HepG2 (cell line): ENCODE measurements around the gene EPHA2. TPM values are rescaled to one million over a fixed set of nuclear protein-coding genes. Genes with fewer than 3 reads are reported as not detected.

Experiments
- ATAC-seq: fragments of 200-7000 bp; cut with Tn5 transposase; 3 replicates; pipeline ENCODE4 v1.9.1; 2020; ENCODE audit warnings: mild to moderate bottlenecking, moderate library complexity
- BruUV-seq: library from RNA; stranded (reverse); fragments of 400-500 nt; replicated peaks from 2 replicates; lab custom pipeline; 2021; lab: Mats Ljungman, UMichigan
- CTCF ChIA-PET: fragments of 300-600 bp; formaldehyde crosslinking; extraction: SDS; loops from one replicate; lab custom pipeline; 2021; ENCODE audit warnings: low total read pairs, inconsistent platforms, low intra/inter-chr PET ratio; lab: Yijun Ruan, JAX
- POLR2A ChIA-PET: fragments of 350-600 bp; sonication (Branson Sonifier 250); formaldehyde crosslinking; loops from one replicate; lab custom pipeline; 2020; ENCODE audit warnings: antibody characterized with exemption, inconsistent platforms; lab: Yijun Ruan, JAX
- DNase-seq: peaks from one replicate; pipeline ENCODE4 v3.0.0-alpha.2; 2015; ENCODE audit warnings: low spot score
- FAIRE-seq: peaks from 3 replicates; lab custom pipeline; 2011; peaks lifted over from hg19 to GRCh38; lab: Jason Lieb, UNC
- H2AFZ ChIP-seq: one replicate; pipeline ENCODE4 v1.6.1; 2011; ENCODE audit warnings: low read length, inconsistent platforms
- H3K27ac ChIP-seq: fragments of 300-600 bp; 3 replicates; pipeline ENCODE4 v1.8.0; 2011; ENCODE audit warnings: mixed run types, mild to moderate bottlenecking, mixed read lengths, low read length, inconsistent platforms; ENCODE audit not compliant: insufficient read depth; ENCODE audit errors: extremely low read length
- H3K27me3 ChIP-seq, 2 experiments: fragments of 200-600 bp in 1 of 2; 2 replicates in 1 of 2; 3 replicates in 1 of 2; pipeline versions ENCODE4 v1.6.0 to v1.8.0; 2011; ENCODE audit warnings: low read length in 2 of 2, mild to moderate bottlenecking in 2 of 2, moderate library complexity in 2 of 2, inconsistent platforms in 1 of 2; ENCODE audit not compliant: insufficient read depth in 2 of 2, control insufficient read depth in 1 of 2
- H3K36me3 ChIP-seq, 2 experiments: fragments of 200-600 bp in 1 of 2; replicated peaks in 1 of 2; 2 replicates in 1 of 2; 3 replicates in 1 of 2; pipeline versions ENCODE4 v1.5.1 to v1.8.0; 2011; ENCODE audit warnings: low read length in 2 of 2, inconsistent platforms in 1 of 2; ENCODE audit not compliant: insufficient read depth in 2 of 2, control insufficient read depth in 1 of 2
- H3K4me1 ChIP-seq: 2 replicates; pipeline ENCODE4 v1.5.1; 2012; ENCODE audit warnings: low read length, inconsistent platforms; ENCODE audit not compliant: insufficient read depth
- H3K4me2 ChIP-seq: 2 replicates; pipeline ENCODE4 v1.6.0; 2011; ENCODE audit warnings: low read depth, low read length, inconsistent platforms
- H3K4me3 ChIP-seq, 3 experiments: fragments of 200-600 bp in 1 of 3; sonication (generic), shearing (Covaris generic) in 1 of 3; replicated peaks in 1 of 3; 2 replicates each; pipeline ENCODE4 v1.5.1; 2011 to 2016; ENCODE audit warnings: low read length in 3 of 3, inconsistent platforms in 2 of 3, low read depth in 2 of 3, mild to moderate bottlenecking in 2 of 3, control low read depth in 1 of 3, mixed read lengths in 1 of 3; ENCODE audit not compliant: insufficient read depth in 1 of 3
- H3K79me2 ChIP-seq: one replicate; pipeline ENCODE4 v1.6.1; 2011; ENCODE audit warnings: low read length, inconsistent platforms; ENCODE audit not compliant: insufficient read depth
- H3K9ac ChIP-seq: 2 replicates; pipeline ENCODE4 v1.6.0; 2011; ENCODE audit warnings: mild to moderate bottlenecking, low read depth, low read length, inconsistent platforms; ENCODE audit not compliant: insufficient read depth
- H3K9me3 ChIP-seq: 2 replicates; pipeline ENCODE4 v1.5.1; 2012; ENCODE audit warnings: mild to moderate bottlenecking, low read length
- H4K20me1 ChIP-seq: 2 replicates; pipeline ENCODE4 v1.6.0; 2011; ENCODE audit warnings: inconsistent platforms, mild to moderate bottlenecking, low read length, moderate library complexity; ENCODE audit not compliant: insufficient read depth
- ARID2 ChIP-seq: sonication (generic); formaldehyde crosslinking; IDR thresholded peaks from 2 replicates; pipeline ENCODE4 v1.8.1; 2022; ENCODE audit warnings: mild to moderate bottlenecking, missing genetic modification reagents, borderline replicate concordance
- GLI4 ChIP-seq: sonication (generic); formaldehyde crosslinking; IDR thresholded peaks from 2 replicates; pipeline ENCODE4 v1.5.1; 2020; ENCODE audit warnings: missing genetic modification reagents, mild to moderate bottlenecking, moderate library complexity, borderline replicate concordance
- HDAC2 ChIP-seq: sonication (generic); formaldehyde crosslinking; IDR thresholded peaks from 2 replicates; pipeline ENCODE4 v1.4.0; 2020; ENCODE audit warnings: missing genetic modification reagents
- KLF16 ChIP-seq, 2 experiments: sonication (generic) in 1 of 2; formaldehyde crosslinking in 1 of 2; IDR thresholded peaks; 2 replicates each; pipeline versions ENCODE4 v1.6.1 to v1.8.0; 2016 to 2023; ENCODE audit warnings: missing genetic modification reagents in 2 of 2, missing compliant biosample characterization in 1 of 2
- KMT2A ChIP-seq: sonication (generic); formaldehyde crosslinking; IDR thresholded peaks from 2 replicates; pipeline ENCODE4 v1.4.0; 2020; ENCODE audit warnings: missing genetic modification reagents
- NFATC3 ChIP-seq: sonication (generic); formaldehyde crosslinking; IDR thresholded peaks from 2 replicates; pipeline ENCODE4 v1.5.1; 2020; ENCODE audit warnings: mild to moderate bottlenecking, missing genetic modification reagents
- PCBP2 ChIP-seq: fragments of 200-400 bp; formaldehyde crosslinking; optimal IDR thresholded peaks from 2 replicates; pipeline ENCODE3; 2018; ENCODE audit warnings: low read length, low read depth; ENCODE audit not compliant: poor library complexity, severe bottlenecking
- SKIL ChIP-seq: sonication (generic); formaldehyde crosslinking; IDR thresholded peaks from 2 replicates; pipeline ENCODE4 v1.8.0; 2022; ENCODE audit warnings: missing genetic modification reagents, mild to moderate bottlenecking, moderate library complexity, borderline replicate concordance
- ZNF160 ChIP-seq: sonication (generic); formaldehyde crosslinking; IDR thresholded peaks from 2 replicates; pipeline ENCODE4 v1.8.0; 2022; ENCODE audit warnings: mild to moderate bottlenecking, inconsistent platforms, missing genetic modification reagents
- ZNF333 ChIP-seq: sonication (generic); formaldehyde crosslinking; IDR thresholded peaks from 2 replicates; pipeline ENCODE4 v1.4.0; 2020; ENCODE audit warnings: mild to moderate bottlenecking, missing genetic modification reagents, borderline replicate concordance
- ZNF510 ChIP-seq: sonication (generic); formaldehyde crosslinking; IDR thresholded peaks from 2 replicates; pipeline ENCODE4 v1.4.0; 2020; ENCODE audit warnings: low read depth, mild to moderate bottlenecking, missing genetic modification reagents
- ZNF660 ChIP-seq: sonication (generic); formaldehyde crosslinking; IDR thresholded peaks from 2 replicates; pipeline ENCODE4 v1.5.1; 2020; ENCODE audit warnings: mild to moderate bottlenecking, low read depth, missing genetic modification reagents, borderline replicate concordance
- WGBS: methylation state at CpG from one replicate; pipeline ENCODE4 v1.1.6; 2017; ENCODE audit warnings: low lambda C conversion rate; 5-methylcytosine and 5-hydroxymethylcytosine counted together
- in situ Hi-C: cut with HindIII; loops from 2 replicates; pipeline ENCODE4 v1.10.0; 2017; ENCODE audit warnings: low pct_unique_long_range_greater_than_20kb; ENCODE audit not compliant: extremely low pct_ligation_motif_present
- intact Hi-C: fragments of 100-400 bp; cut with micrococcal nuclease; formaldehyde crosslinking; loops from one replicate; pipeline ENCODE4 v1.10.0; 2022; ENCODE audit not compliant: unreplicated experiment
- polyA plus RNA-seq, 8 experiments: library from polyadenylated mRNA; depleted of rRNA in 3 of 8; stranded (reverse) in 7 of 8; unstranded in 1 of 8; fragments of >200 nt; fragmentation: Illumina TruSeq in 4 of 8; extraction: Trizol in 4 of 8; gene quantifications; 2 replicates each; pipeline versions ENCODE4 v1.2.1 to v1.2.3, GENCODE V29; 2011 to 2016; ENCODE audit warnings: low read depth in 4 of 8, missing spikeins in 1 of 8, mixed read lengths in 1 of 8; ENCODE audit not compliant: insufficient read depth in 1 of 8
- total RNA-seq, 5 experiments: library from RNA; depleted of rRNA; stranded (reverse); fragments of >200 nt; fragmentation: Illumina TruSeq; extraction: Trizol; gene quantifications; 2 replicates each; pipeline ENCODE4 v1.2.3, GENCODE V29; 2016; ENCODE audit warnings: low read depth in 1 of 5
- TF ChIP-seq, protein P1 (sequence below): sonication (generic); formaldehyde crosslinking; IDR thresholded peaks from 2 replicates; pipeline ENCODE4 v1.9.0; 2021; ENCODE audit warnings: missing genetic modification reagents, borderline replicate concordance
- TF ChIP-seq, protein P2 (sequence below): sonication (generic); formaldehyde crosslinking; IDR thresholded peaks from 2 replicates; pipeline ENCODE4 v1.4.0; 2020; ENCODE audit warnings: mild to moderate bottlenecking, missing genetic modification reagents

Gene EPHA2
- total and polyA plus RNA-seq, 2 of the 13 experiments (the other 11 are each of a cell fraction or from before 2014, with no cell fraction given): 33.6 to 53.6 TPM

- in situ Hi-C loops: loop anchor here (5.0 kb wide), 2 partner anchors 35 to 105 kb away; no protein-coding TSS in a partner anchor
- Histone ChIP-seq H3K36me3 (no peaks in the 10 kb centered on the region), H4K20me1 (no peaks in the 10 kb centered on the region), H3K9me3 (no peaks in the 10 kb centered on the region), H3K4me1 (peaks cover 90% of the 10 kb centered on the region), H2AFZ (no peak overlapping the region), H3K4me2 (peak overlapping the region; percentile 88), H3K27ac (peak overlapping the region; percentile 76), H3K27me3 (no peaks in the 10 kb centered on the region), H3K4me3 (peak overlapping the region; percentile 18 to 64 (median 30); a peak in 4 of 6 replicates), H3K9ac (peak overlapping the region; percentile 63), H3K79me2 (no peaks in the 10 kb centered on the region)
- BruUV-seq: TSS peak; percentile 52
- 5% methylated on average over 14 of the region's 18 CpGs for WGBS
- POLR2A ChIA-PET: interaction anchor here (0.7 to 4.5 kb wide), 13 partner anchors 10 to 332 kb away, joined by 3 to 51 read pairs (median 3); partner anchors contain the start of gene EPHA2
- CTCF ChIA-PET: no interaction called here
- ATAC-seq (peak; percentile 89), DNase-seq (peak; percentile 87), FAIRE-seq (peak; percentile 67)
- intact Hi-C loops: loop anchor here (1.0 kb wide), 1 partner anchor 38 kb away; no protein-coding TSS in a partner anchor
- TF ChIP-seq KMT2A (CRISPR knock-in tag) (no peak), ARID2 (CRISPR knock-in tag) (no peak), SKIL (no peak), NFATC3 (CRISPR knock-in tag) (no peak), ZNF160 (CRISPR knock-in tag) (no peak), PCBP2 (no peak), KLF16 (CRISPR knock-in tag; IDR thresholded peaks at IDR 0.05) (0 out of 4 replicates have a peak, but pooled peaks of 1 of the 2 experiments have one; percentile 17), GLI4 (CRISPR knock-in tag) (no peak), ZNF333 (CRISPR knock-in tag) (no peak), ZNF510 (CRISPR knock-in tag) (no peak), ZNF660 (CRISPR knock-in tag) (no peak), HDAC2 (CRISPR knock-in tag) (peak; percentile 85)
- TF ChIP-seq, protein P1, sequence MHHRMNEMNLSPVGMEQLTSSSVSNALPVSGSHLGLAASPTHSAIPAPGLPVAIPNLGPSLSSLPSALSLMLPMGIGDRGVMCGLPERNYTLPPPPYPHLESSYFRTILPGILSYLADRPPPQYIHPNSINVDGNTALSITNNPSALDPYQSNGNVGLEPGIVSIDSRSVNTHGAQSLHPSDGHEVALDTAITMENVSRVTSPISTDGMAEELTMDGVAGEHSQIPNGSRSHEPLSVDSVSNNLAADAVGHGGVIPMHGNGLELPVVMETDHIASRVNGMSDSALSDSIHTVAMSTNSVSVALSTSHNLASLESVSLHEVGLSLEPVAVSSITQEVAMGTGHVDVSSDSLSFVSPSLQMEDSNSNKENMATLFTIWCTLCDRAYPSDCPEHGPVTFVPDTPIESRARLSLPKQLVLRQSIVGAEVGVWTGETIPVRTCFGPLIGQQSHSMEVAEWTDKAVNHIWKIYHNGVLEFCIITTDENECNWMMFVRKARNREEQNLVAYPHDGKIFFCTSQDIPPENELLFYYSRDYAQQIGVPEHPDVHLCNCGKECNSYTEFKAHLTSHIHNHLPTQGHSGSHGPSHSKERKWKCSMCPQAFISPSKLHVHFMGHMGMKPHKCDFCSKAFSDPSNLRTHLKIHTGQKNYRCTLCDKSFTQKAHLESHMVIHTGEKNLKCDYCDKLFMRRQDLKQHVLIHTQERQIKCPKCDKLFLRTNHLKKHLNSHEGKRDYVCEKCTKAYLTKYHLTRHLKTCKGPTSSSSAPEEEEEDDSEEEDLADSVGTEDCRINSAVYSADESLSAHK (CRISPR knock-in tag): no peak
- TF ChIP-seq, protein P2, sequence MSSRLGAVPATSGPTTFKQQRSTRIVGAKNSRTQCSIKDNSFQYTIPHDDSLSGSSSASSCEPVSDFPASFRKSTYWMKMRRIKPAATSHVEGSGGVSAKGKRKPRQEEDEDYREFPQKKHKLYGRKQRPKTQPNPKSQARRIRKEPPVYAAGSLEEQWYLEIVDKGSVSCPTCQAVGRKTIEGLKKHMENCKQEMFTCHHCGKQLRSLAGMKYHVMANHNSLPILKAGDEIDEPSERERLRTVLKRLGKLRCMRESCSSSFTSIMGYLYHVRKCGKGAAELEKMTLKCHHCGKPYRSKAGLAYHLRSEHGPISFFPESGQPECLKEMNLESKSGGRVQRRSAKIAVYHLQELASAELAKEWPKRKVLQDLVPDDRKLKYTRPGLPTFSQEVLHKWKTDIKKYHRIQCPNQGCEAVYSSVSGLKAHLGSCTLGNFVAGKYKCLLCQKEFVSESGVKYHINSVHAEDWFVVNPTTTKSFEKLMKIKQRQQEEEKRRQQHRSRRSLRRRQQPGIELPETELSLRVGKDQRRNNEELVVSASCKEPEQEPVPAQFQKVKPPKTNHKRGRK: no peak
Observed at GRCh38 chr1:16181887-16182719, 26.2 kb upstream of the EPHA2 start.
